Fibroblast of the aortic adventitia (primary cell): ENCODE data around the gene ISG20L2. TPM values are rescaled to one million over a fixed set of nuclear protein-coding genes. Genes with fewer than 3 reads are reported as not detected.

ENCODE experiments used
- DNase-seq: peaks from one replicate; pipeline ENCODE4 v3.0.0-alpha.2; 2010; ENCODE audit warnings: low read depth
- H3K4me3 ChIP-seq: 2 replicates; pipeline ENCODE4 v1.5.1; 2011; ENCODE audit warnings: low read depth, mild to moderate bottlenecking, control low read depth, low read length, moderate library complexity
- CTCF ChIP-seq: IDR thresholded peaks from 2 replicates; pipeline ENCODE4 v1.5.1; 2011; ENCODE audit warnings: mild to moderate bottlenecking, low read length, control low read depth, inconsistent platforms; ENCODE audit not compliant: insufficient read depth
- total RNA-seq: library from RNA; depleted of rRNA; stranded (reverse); fragments of >200 nt; gene quantifications from 2 replicates; pipeline ENCODE4 v1.2.3, GENCODE V29; 2012; ENCODE audit warnings: low replicate concordance

Gene ISG20L2
- total RNA-seq, 1 donor: 27.4 TPM

GRCh38 chr1:156751757-156752481 is 23.4 kb upstream of the ISG20L2 start:
- peak overlapping the region; percentile 93 for H3K4me3 ChIP-seq
- peak; percentile 93 for DNase-seq
- no peak for TF ChIP-seq CTCF

- no peak for DNase-seq
- H3K4me3 ChIP-seq: peak within 1 kb of the TSS; percentile 93
- TF ChIP-seq CTCF: no peak
Observed at GRCh38 chr1:156751451-156751756, 22.8 kb upstream of the ISG20L2 start, which contains the start of gene HDGF. HDGF (minus strand) TSS chr1:156751675; CDS start chr1:156751429, 246 bp downstream.

GRCh38 chr1:156750711-156751450 is 22.3 kb upstream of the ISG20L2 start:
- peak overlapping the region; percentile 93 for H3K4me3 ChIP-seq
- no peak for TF ChIP-seq CTCF
- peak; percentile 25 for DNase-seq

DNA sequence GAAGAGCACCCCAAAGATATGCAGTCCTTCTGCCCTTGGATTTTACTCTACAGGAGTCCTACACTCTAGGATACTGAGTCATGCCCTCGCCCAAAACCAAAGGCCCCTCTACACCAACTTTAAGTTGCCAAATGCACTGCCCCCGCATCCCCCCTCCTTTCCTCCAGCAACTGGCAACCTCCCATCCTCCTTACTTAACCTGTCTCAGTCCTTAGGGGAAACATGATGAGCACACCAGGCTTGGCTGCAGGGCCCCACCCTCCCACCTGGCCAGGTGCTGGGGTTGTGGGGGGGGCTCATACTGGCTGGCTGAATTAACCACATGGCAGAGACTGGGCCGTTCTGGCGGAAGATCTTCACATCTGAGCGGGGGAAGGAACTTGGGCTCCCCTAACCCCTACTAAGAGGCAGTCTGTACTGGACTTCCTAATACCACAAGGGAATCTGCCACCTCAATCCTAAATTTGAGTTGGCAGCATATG is 21.7 kb upstream of the ISG20L2 start:
- H3K4me3 ChIP-seq: peak overlapping the region; percentile 93
- TF ChIP-seq CTCF: no peak
- DNase-seq: peak; percentile 23

- no peak for DNase-seq
- H3K4me3 ChIP-seq: peak overlapping the region; percentile 93
- TF ChIP-seq CTCF: no peak
Observed at GRCh38 chr1:156749419-156750118, 21.0 kb upstream of the ISG20L2 start.

GRCh38 chr1:156748670-156749418 is 20.3 kb upstream of the ISG20L2 start:
- DNase-seq: peak; percentile 72
- no peak for TF ChIP-seq CTCF
- peak overlapping the region; percentile 93 for H3K4me3 ChIP-seq
